Hematopoietic multipotent progenitor cell treated with erythropoietin and hydrocortisone succinate and interleukin-3 and kit ligand, for 6 days (in vitro differentiated cells): ENCODE measurements around the gene KIRREL3.

Source experiments
- DNase-seq: peaks from one replicate; pipeline ENCODE4 v3.0.0-alpha.2; 2015

Gene KIRREL3

DNA sequence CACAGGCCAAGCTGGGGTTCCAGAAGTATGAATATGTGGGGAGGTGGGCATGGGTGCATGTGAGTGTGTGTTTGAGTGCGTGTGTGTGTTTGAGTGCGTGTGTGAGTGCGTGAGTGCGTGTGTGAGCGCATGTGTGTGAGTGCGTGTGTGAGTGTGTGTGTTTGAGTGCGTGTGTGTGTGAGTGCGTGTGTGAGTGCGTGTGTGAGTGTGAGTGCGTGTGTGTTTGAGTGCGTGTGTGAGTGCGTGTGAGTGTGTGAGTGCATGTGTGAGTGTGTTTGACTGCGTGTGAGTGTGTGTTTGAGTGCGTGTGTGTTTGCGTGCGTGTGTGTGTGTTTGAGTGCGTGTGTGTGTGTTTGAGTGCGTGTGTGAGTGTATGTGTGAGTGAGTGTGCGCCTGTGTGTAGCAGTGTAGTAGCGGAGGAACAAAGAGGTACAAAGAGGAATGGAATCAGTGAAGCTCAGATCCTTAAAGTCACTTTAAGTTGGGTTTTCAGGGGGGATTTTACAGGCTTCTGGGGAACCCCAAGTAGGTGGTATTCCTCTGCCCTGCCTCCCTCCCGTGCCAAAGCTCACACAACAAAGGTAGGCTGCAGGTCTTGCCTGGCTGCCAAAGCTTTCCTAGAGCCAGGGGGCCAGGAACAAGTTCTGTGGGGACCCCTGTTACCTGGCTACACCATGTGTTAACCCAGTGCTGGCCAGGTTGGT is 137.1 kb downstream of the KIRREL3 start:
- DNase-seq: no peak

- DNase-seq: no peak
These were observed 137.8 kb downstream of the KIRREL3 start for GRCh38 chr11:126862664-126863243.

- no peak for DNase-seq
These were observed 138.6 kb downstream of the KIRREL3 start for GRCh38 chr11:126861796-126862459.

DNA sequence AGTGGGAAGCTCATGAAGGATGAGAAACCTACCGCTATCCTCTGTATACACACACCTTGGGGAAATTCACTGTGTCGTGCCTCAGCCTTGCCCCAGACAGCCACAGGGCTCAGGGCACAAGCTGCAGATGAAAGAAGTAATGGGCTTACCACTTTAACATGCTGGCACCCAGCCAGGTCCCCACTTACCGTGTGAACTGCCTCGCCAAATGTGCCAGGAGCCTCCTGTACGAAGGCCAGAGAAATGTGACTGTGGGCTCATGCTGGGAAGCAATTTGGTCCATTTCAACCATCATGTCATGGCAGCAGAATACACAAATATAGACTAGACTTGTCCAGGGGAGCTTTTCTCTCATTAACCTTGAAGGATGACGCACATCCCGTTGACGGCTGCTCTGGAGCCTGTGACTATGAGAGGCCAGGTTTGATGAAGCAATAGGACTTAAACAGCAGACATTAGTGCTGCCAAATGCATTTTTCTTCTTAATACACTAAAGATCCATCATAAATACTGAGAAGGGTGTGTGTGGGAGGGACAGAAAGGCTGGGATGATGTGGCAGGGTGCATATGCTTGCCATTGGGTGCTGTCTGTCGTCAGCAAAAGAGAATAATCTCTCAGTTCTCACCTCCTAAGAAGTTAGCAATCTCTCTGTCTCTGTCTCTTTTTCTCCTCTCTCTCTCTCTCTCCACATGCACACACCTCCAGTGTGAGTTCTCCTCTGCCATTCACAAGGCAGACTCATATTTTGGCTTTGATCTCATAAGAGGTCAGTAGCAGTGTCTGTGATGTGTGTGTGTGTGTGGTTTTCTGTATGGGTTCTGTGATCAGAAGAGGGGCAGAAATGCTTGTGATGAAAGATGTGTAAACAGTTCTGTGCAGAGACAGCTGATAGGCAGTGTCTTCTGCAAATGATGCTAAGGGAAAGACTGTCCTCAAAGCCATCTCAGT is 142.4 kb downstream of the KIRREL3 start:
- DNase-seq: no peak

DNA sequence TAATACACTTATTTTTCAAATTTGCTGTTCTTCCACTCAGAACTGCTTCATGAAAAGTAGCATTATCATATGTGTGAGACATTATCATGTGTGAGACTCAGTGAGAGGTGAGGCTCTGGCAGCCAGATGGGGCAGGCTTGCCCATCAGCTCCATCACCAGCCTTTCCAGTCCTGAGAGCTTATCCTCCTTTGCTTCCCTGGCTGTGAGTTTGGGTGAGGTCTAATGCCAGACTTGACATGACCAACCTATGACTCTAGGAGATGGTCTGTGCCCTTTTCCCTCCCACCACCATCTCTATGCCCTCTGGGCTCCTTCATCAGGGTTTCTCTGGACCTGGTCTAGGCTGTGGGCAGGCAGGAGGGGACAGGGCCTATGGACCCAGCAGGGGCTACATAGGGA is 145.0 kb downstream of the KIRREL3 start:
- no peak for DNase-seq

GRCh38 chr11:126853732-126854131 is 146.8 kb downstream of the KIRREL3 start:
- no peak for DNase-seq

GRCh38 chr11:126844789-126845188 is 155.8 kb downstream of the KIRREL3 start:
- no peak for DNase-seq

DNA sequence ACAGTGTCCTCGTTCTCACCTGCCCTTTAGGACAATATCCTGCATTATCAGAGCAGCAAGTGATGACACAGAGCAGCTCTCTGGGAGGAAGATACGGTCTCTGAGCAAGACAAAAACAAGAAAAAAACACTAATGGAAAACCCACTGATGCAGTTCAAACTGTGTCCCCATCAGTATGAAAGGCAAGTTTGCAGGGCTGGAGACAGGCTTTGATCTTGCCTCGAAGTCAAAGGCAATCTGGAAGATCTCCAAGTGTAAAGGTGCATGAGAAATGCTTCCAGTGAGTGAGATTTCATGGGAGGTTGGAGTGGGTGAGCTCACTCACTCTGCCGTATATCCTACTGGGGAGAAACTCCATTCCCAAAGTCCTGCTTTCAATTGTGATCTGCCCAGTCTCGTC is 157.5 kb downstream of the KIRREL3 start:
- no peak for DNase-seq

- DNase-seq: no peak
These were observed 158.6 kb downstream of the KIRREL3 start for GRCh38 chr11:126841999-126842398.

DNA sequence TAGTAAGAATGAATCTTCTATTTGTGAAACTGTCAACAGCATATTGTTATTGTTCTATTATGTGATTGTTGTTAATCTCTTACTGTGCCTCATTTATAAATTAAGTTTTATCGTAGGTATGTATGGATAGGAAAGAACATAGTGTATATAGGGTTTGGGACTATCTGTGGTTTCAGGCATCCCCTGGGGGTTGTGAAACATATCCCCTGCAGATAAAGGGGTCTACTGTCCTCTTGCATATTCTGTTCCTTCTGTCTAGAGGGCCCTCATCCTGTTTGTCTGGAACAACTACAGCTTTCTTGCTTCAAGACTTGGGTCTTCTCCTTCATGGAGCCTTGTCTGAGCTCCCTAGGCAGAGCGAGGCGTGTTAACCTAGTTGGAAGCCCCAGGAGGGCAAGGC is 159.6 kb downstream of the KIRREL3 start:
- no peak for DNase-seq

DNA sequence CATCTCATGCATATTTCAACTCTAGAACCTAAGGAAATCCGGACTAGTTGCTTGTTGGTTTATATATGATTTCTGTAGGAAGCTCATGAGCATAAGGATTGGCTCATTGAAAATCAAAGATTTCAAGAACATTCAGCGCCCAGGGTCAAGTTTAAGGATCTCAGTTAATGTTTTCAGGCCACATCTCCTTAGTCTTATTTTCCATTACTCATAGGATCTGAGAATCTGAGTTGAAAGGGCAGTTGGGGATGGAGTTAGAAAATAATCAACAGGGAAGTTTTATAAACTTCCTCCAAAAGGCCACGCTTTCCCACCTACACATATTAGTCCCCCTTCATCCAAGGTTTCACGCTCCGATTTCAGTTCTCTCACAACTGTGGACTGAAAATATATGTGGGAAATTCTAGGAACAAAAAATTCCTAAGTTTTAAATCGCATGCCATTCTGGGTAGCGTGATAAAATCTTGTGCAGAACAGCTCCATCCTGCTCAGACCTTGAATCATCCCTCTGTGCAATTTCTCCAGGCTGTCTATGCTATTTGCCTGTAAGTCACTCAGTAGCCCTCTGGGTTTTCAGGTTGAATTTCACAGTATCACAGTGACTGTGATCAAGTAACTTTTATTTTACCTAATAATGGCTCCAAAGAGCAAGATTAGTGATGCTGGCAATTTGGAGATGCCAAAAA is 160.2 kb downstream of the KIRREL3 start:
- no peak for DNase-seq

GRCh38 chr11:126839496-126839895 is 161.1 kb downstream of the KIRREL3 start:
- DNase-seq: peak; percentile 61

- no peak for DNase-seq
These were observed 161.8 kb downstream of the KIRREL3 start for GRCh38 chr11:126838779-126839178.

- no peak for DNase-seq
These were observed 163.0 kb downstream of the KIRREL3 start for GRCh38 chr11:126837581-126837980.

DNA sequence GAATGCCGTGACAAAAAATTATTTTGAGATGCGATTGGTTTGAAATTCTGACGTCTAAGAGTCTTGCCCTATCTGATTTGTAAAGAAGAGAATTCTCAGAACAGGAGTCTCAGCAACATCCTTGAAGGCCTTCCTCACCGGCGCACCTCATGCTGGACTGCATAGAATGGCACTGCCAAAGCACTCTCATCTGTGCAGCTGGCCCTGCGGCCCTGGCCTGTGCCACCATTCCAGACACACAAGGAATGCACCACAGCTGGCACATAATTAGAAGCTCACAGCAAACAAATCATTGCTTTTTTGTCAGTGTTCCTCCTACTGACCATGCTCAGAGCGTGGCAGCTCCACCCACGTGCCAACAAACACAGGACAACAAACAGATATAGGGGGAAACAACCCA is 166.0 kb downstream of the KIRREL3 start:
- no peak for DNase-seq

- DNase-seq: peak; percentile 63
These were observed 166.4 kb downstream of the KIRREL3 start for GRCh38 chr11:126834149-126834548.

DNA sequence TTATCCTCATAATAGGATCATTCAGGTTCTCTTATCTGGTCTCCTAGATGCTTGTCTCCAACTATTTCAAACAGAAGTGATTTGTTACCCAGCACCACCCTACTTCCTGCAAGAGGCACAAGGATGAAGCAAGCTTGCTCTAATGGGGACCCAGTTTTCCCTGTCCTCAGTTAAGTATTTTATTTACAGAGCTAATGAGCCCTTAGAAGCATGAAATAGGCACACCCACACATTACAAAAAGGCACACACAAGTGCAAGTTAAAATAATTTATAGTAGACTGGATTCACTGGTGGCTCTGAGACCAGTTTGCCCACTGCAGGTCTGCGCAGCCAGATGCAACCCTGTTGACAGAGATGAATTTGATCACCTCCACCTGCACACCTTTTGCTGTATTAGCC is 167.5 kb downstream of the KIRREL3 start:
- DNase-seq: no peak

DNA sequence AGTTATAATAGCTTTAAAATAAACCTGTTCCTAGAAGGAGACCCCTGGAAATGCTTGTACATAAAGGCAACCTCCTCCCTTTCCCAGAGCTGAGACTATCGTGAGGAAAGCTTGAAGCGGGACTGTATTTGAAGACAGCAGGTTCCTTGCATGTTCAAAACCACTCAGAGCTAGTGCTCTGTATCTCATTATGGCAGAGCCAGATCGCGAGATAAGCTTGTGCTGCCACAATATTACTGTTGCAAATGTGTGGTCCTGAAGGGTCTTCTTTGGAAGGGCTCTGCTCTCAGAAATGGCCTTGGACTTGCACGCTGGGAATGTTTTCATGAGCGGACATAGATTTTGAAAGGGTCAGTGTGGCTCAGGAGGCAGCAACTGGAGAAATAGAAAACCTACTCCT is 168.2 kb downstream of the KIRREL3 start:
- DNase-seq: peak; percentile 8

DNA sequence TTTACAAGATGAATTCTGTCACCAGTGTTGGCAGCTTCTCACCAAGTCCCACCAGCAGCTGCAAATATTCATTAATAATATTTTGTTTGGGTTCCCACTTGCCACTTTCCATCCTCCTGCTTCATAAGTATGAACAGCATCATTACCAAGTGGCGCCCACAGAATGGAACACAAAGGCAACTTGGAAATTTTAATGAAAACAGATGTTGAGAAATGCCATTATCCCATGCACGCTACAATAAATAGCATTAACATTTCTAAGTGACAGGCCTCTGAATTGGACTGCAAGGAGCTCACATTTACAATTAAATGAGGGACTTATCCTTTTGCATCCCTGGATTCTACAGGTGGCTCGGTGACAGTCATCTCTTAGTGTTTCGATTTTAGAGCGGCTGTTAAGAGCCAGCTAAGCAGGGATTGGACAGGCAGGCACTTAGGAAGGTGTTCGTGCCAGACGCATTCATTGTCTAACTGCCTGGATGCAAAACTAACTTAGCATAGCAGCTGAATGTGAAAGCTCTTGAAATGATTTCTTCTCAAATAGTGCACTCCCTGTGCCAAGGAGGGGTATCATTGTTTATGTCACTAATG is 170.3 kb downstream of the KIRREL3 start:
- no peak for DNase-seq

GRCh38 chr11:126829716-126830115 is 170.9 kb downstream of the KIRREL3 start:
- DNase-seq: no peak

DNA sequence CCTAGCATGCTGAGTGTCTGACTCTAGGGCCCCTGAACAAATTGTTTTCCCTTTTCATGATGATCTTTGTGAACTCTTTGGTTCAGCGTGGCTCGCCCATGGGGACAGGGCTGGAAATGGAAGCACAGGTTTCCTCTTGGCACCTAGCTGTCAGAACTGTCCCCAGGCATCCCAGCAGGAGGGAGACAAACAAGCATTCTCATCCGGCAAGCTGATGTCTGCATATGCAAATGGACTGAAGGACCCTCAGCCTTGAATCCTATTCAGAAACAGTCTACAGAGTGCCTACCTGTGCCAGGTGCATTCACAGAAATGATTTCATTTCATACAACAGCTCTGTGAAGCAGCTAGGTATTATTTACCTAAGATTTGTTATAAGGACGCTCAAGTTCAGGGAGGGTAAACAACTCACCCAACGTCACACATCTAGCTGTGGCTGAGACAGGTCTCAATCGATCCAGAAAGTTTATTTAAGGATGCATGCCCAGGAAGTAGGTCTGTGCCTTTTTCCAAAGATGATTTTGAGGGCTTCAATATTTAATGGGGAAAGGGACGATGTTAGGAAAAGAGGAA is 176.4 kb downstream of the KIRREL3 start:
- no peak for DNase-seq

GRCh38 chr11:126823274-126823673 is 177.3 kb downstream of the KIRREL3 start:
- DNase-seq: no peak
